Smooth muscle cell (in vitro differentiated cells): Measurements from ENCODE around the gene APOA5. TPM values are rescaled to one million over a fixed set of nuclear protein-coding genes. Genes with fewer than 3 reads are reported as not detected.

ENCODE experiments used
- DNase-seq: peaks from one replicate; lab custom pipeline; 2025; ENCODE audit not compliant: unreplicated experiment; lab: John Stamatoyannopoulos, UW
- H2AFZ ChIP-seq: fragments of 200-600 bp; sonication (generic); 2 replicates; pipeline ENCODE4 v1.6.0; 2016; ENCODE audit warnings: antibody characterized with exemption, low read depth, mild to moderate bottlenecking
- H3F3A ChIP-seq: fragments of 200-600 bp; sonication (generic); 2 replicates; pipeline ENCODE4 v1.6.0; 2017; ENCODE audit warnings: antibody characterized with exemption, low read depth
- H3K27ac ChIP-seq: fragments of 200-600 bp; sonication (generic); 2 replicates; pipeline ENCODE4 v1.5.1; 2016; ENCODE audit warnings: low read depth, mild to moderate bottlenecking
- H3K27me3 ChIP-seq: fragments of 200-600 bp; sonication (generic); 2 replicates; pipeline ENCODE4 v1.6.1; 2016; ENCODE audit warnings: low read depth, mild to moderate bottlenecking
- H3K36me3 ChIP-seq: fragments of 200-600 bp; sonication (generic); 2 replicates; pipeline ENCODE4 v1.5.1; 2016; ENCODE audit warnings: low read depth
- H3K4me1 ChIP-seq: fragments of 200-600 bp; sonication (generic); 2 replicates; pipeline ENCODE4 v1.5.1; 2016; ENCODE audit warnings: low read depth
- H3K4me2 ChIP-seq: fragments of 200-600 bp; sonication (generic); 2 replicates; pipeline ENCODE4 v1.6.0; 2016; ENCODE audit warnings: mild to moderate bottlenecking
- H3K4me3 ChIP-seq: fragments of 200-600 bp; sonication (generic); 2 replicates; pipeline ENCODE4 v1.5.1; 2016; ENCODE audit warnings: mild to moderate bottlenecking
- H3K79me2 ChIP-seq: fragments of 200-600 bp; sonication (generic); 2 replicates; pipeline ENCODE4 v1.6.0; 2016; ENCODE audit warnings: low read depth, mild to moderate bottlenecking
- H3K9ac ChIP-seq: fragments of 200-600 bp; sonication (generic); 2 replicates; pipeline ENCODE4 v1.6.0; 2016; ENCODE audit warnings: low read depth
- H3K9me3 ChIP-seq: fragments of 200-600 bp; sonication (generic); replicated peaks from 2 replicates; pipeline ENCODE4 v1.5.1; 2016; ENCODE audit warnings: low read depth
- H4K20me1 ChIP-seq: fragments of 200-600 bp; sonication (generic); 2 replicates; pipeline ENCODE4 v1.6.0; 2016; ENCODE audit warnings: low read depth
- WGBS: methylation state at CpG from one replicate; pipeline ENCODE4 v1.1.7; 2016; ENCODE audit warnings: low lambda C conversion rate; 5-methylcytosine and 5-hydroxymethylcytosine counted together
- polyA plus RNA-seq: library from polyadenylated mRNA; unstranded; fragments of >200 nt; fragmentation: Nextera tagmentation; extraction: Ambion mirVana; gene quantifications from 2 replicates; pipeline ENCODE4 v1.2.1, GENCODE V29; 2016
- total RNA-seq: library from RNA; depleted of rRNA; stranded (reverse); fragments of >200 nt; gene quantifications from 2 replicates; pipeline ENCODE4 v1.2.3, GENCODE V29; 2014
- TF ChIP-seq, protein P1 (sequence below): fragments of 200-600 bp; sonication (generic); IDR thresholded peaks from 2 replicates; pipeline ENCODE4 v1.5.1; 2017; ENCODE audit warnings: borderline replicate concordance, mild to moderate bottlenecking, antibody characterized with exemption; ENCODE audit not compliant: insufficient read depth, poor library complexity, severe bottlenecking

The APOA5 gene
- total and polyA plus RNA-seq, 2 experiments from 2014 or later = not detected

DNA sequence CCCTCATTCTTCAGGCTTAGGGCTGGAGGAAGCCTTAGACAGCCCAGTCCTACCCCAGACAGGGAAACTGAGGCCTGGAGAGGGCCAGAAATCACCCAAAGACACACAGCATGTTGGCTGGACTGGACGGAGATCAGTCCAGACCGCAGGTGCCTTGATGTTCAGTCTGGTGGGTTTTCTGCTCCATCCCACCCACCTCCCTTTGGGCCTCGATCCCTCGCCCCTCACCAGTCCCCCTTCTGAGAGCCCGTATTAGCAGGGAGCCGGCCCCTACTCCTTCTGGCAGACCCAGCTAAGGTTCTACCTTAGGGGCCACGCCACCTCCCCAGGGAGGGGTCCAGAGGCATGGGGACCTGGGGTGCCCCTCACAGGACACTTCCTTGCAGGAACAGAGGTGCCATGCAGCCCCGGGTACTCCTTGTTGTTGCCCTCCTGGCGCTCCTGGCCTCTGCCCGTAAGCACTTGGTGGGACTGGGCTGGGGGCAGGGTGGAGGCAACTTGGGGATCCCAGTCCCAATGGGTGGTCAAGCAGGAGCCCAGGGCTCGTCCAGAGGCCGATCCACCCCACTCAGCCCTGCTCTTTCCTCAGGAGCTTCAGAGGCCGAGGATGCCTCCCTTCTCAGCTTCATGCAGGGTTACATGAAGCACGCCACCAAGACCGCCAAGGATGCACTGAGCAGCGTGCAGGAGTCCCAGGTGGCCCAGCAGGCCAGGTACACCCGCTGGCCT, 38.7 kb upstream of the APOA5 start:
- H4K20me1 ChIP-seq = no peaks in the 10 kb centered on the region
- H3K27me3 ChIP-seq = no peaks in the 10 kb centered on the region
- H3K9me3 ChIP-seq = no peaks in the 10 kb centered on the region
- TF ChIP-seq, protein P1, sequence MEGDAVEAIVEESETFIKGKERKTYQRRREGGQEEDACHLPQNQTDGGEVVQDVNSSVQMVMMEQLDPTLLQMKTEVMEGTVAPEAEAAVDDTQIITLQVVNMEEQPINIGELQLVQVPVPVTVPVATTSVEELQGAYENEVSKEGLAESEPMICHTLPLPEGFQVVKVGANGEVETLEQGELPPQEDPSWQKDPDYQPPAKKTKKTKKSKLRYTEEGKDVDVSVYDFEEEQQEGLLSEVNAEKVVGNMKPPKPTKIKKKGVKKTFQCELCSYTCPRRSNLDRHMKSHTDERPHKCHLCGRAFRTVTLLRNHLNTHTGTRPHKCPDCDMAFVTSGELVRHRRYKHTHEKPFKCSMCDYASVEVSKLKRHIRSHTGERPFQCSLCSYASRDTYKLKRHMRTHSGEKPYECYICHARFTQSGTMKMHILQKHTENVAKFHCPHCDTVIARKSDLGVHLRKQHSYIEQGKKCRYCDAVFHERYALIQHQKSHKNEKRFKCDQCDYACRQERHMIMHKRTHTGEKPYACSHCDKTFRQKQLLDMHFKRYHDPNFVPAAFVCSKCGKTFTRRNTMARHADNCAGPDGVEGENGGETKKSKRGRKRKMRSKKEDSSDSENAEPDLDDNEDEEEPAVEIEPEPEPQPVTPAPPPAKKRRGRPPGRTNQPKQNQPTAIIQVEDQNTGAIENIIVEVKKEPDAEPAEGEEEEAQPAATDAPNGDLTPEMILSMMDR = no peak
- H3K36me3 ChIP-seq = no peaks in the 10 kb centered on the region
- H3K4me2 ChIP-seq = no peak overlapping the region
- no peak overlapping the region for H2AFZ ChIP-seq
- no peak overlapping the region for H3K9ac ChIP-seq
- H3K79me2 ChIP-seq = no peaks in the 10 kb centered on the region
- 94% methylated on average over 13 of the region's 17 CpGs for WGBS
- H3F3A ChIP-seq = no peaks in the 10 kb centered on the region
- no peaks in the 10 kb centered on the region for H3K4me1 ChIP-seq
- DNase-seq = no peak
- no peak overlapping the region for H3K27ac ChIP-seq
- H3K4me3 ChIP-seq = no peak overlapping the region

DNA sequence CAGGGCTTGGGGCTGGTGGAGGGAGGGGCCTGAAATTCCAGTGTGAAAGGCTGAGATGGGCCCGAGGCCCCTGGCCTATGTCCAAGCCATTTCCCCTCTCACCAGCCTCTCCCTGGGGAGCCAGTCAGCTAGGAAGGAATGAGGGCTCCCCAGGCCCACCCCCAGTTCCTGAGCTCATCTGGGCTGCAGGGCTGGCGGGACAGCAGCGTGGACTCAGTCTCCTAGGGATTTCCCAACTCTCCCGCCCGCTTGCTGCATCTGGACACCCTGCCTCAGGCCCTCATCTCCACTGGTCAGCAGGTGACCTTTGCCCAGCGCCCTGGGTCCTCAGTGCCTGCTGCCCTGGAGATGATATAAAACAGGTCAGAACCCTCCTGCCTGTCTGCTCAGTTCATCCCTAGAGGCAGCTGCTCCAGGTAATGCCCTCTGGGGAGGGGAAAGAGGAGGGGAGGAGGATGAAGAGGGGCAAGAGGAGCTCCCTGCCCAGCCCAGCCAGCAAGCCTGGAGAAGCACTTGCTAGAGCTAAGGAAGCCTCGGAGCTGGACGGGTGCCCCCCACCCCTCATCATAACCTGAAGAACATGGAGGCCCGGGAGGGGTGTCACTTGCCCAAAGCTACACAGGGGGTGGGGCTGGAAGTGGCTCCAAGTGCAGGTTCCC, 38.0 kb upstream of the APOA5 start, which contains the start of gene APOC3:
Gene APOC3 (plus strand): TSS at position 383 of the 659 bp plus-strand sequence. CDS start 676 bp downstream, outside the sequence.
- H3K9ac ChIP-seq = no peak within 1 kb of the TSS
- no peaks in the 10 kb centered on the region for H3F3A ChIP-seq
- DNase-seq = no peak
- H3K27ac ChIP-seq = no peak within 1 kb of the TSS
- H3K79me2 ChIP-seq = no peaks in the 10 kb centered on the region
- H2AFZ ChIP-seq = no peak within 1 kb of the TSS
- 83% methylated on average over 9 of the region's 9 CpGs for WGBS
- H3K36me3 ChIP-seq = no peaks in the 10 kb centered on the region
- H4K20me1 ChIP-seq = no peaks in the 10 kb centered on the region
- H3K4me3 ChIP-seq = no peak within 1 kb of the TSS
- no peaks in the 10 kb centered on the region for H3K9me3 ChIP-seq
- TF ChIP-seq, protein P1 = no peak
- H3K4me1 ChIP-seq = no peaks in the 10 kb centered on the region
- H3K4me2 ChIP-seq = no peak within 1 kb of the TSS
- no peaks in the 10 kb centered on the region for H3K27me3 ChIP-seq

DNA sequence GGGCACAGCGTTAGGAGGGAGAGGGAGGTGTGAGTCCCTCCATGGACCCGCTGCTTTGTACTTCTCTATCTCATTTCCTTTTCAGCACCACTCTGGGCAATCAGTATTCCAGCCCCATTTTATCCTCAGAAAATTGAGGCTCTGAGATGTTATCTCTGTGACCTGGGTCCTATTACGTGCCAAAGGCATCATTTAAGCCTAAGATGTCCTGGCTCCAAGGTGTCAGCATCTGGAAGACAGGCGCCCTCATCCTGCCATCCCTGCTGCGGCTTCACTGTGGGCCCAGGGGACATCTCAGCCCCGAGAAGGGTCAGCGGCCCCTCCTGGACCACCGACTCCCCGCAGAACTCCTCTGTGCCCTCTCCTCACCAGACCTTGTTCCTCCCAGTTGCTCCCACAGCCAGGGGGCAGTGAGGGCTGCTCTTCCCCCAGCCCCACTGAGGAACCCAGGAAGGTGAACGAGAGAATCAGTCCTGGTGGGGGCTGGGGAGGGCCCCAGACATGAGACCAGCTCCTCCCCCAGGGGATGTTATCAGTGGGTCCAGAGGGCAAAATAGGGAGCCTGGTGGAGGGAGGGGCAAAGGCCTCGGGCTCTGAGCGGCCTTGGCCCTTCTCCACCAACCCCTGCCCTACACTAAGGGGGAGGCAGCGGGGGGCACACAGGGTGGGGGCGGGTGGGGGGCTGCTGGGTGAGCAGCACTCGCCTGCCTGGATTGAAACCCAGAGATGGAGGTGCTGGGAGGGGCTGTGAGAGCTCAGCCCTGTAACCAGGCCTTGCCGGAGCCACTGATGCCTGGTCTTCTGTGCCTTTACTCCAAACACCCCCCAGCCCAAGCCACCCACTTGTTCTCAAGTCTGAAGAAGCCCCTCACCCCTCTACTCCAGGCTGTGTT, 37.2 kb upstream of the APOA5 start:
- no peak overlapping the region for H3K4me2 ChIP-seq
- 72% methylated on average over 16 of the region's 16 CpGs for WGBS
- H2AFZ ChIP-seq = no peak overlapping the region

More for the DNA sequence above, 37.2 kb upstream of the APOA5 start:
- no peak overlapping the region for H3K27ac ChIP-seq
- no peaks in the 10 kb centered on the region for H3K27me3 ChIP-seq
- H3K9me3 ChIP-seq = no peaks in the 10 kb centered on the region
- H3K79me2 ChIP-seq = no peaks in the 10 kb centered on the region
- no peaks in the 10 kb centered on the region for H3K4me1 ChIP-seq
- no peaks in the 10 kb centered on the region for H3F3A ChIP-seq
- no peak overlapping the region for H3K9ac ChIP-seq
- TF ChIP-seq, protein P1 = no peak
- DNase-seq = no peak
- H4K20me1 ChIP-seq = no peaks in the 10 kb centered on the region
- H3K4me3 ChIP-seq = no peak overlapping the region
- no peaks in the 10 kb centered on the region for H3K36me3 ChIP-seq
